ENCODE data around the gene PTPRU. TPM values are rescaled to one million over a fixed set of nuclear protein-coding genes. Genes with fewer than 3 reads are reported as not detected.

The PTPRU gene
- total RNA-seq, 1 donor from 2014 or later: 32.7 TPM

GRCh38 chr1:29330089-29330488 lies 93.8 kb downstream of the PTPRU start:
- intact Hi-C loops (cut with DNase I): no loop called here
- no peak for DNase-seq (ENCODE audit: low spot score in 2 of 2)
- H3K27me3 ChIP-seq: no peaks in the 10 kb centered on the region
- no peak overlapping the region for H3K4me3 ChIP-seq
- no peaks in the 10 kb centered on the region for H3K4me1 ChIP-seq
- no peak for TF ChIP-seq CTCF (IDR thresholded peaks at IDR 0.05)
- H3K27ac ChIP-seq: no peak overlapping the region
- H3K9me3 ChIP-seq: no peaks in the 10 kb centered on the region
- peaks cover 10 to 25% of the 10 kb centered on the region in 2 donors for H3K36me3 ChIP-seq

GRCh38 chr1:29330856-29331255 lies 94.5 kb downstream of the PTPRU start:
- intact Hi-C loops (cut with DNase I): no loop called here
- H3K27ac ChIP-seq: no peak overlapping the region
- H3K4me3 ChIP-seq: no peak overlapping the region
- no peak for DNase-seq (ENCODE audit: low spot score in 2 of 2)
- H3K9me3 ChIP-seq: no peaks in the 10 kb centered on the region
- H3K36me3 ChIP-seq: peaks cover 10 to 17% of the 10 kb centered on the region in 2 donors
- TF ChIP-seq CTCF (IDR thresholded peaks at IDR 0.05): no peak
- H3K4me1 ChIP-seq: no peaks in the 10 kb centered on the region
- no peaks in the 10 kb centered on the region for H3K27me3 ChIP-seq

GRCh38 chr1:29331309-29331708 lies 95.0 kb downstream of the PTPRU start:
- no peaks in the 10 kb centered on the region for H3K27me3 ChIP-seq
- no peak for DNase-seq (ENCODE audit: low spot score in 2 of 2)
- no peak for TF ChIP-seq CTCF (IDR thresholded peaks at IDR 0.05)
- H3K4me1 ChIP-seq: no peaks in the 10 kb centered on the region
- no peak overlapping the region for H3K4me3 ChIP-seq
- intact Hi-C loops (cut with DNase I): no loop called here
- no peak overlapping the region for H3K27ac ChIP-seq
- no peaks in the 10 kb centered on the region for H3K9me3 ChIP-seq
- peaks cover 7 to 14% of the 10 kb centered on the region in 2 donors for H3K36me3 ChIP-seq

GRCh38 chr1:29331729-29332128 lies 95.4 kb downstream of the PTPRU start:
- Histone ChIP-seq H3K36me3 (peaks cover 3 to 9% of the 10 kb centered on the region in 2 donors), H3K4me3 (no peak overlapping the region), H3K27me3 (no peaks in the 10 kb centered on the region), H3K27ac (no peak overlapping the region), H3K9me3 (no peaks in the 10 kb centered on the region), H3K4me1 (no peaks in the 10 kb centered on the region)
- no peak for DNase-seq (ENCODE audit: low spot score in 2 of 2)
- intact Hi-C loops (cut with DNase I): no loop called here
- no peak for TF ChIP-seq CTCF (IDR thresholded peaks at IDR 0.05)

- Histone ChIP-seq H3K27ac (no peak overlapping the region), H3K4me3 (no peak overlapping the region), H3K9me3 (no peaks in the 10 kb centered on the region), H3K4me1 (no peaks in the 10 kb centered on the region), H3K27me3 (no peaks in the 10 kb centered on the region), H3K36me3 (peaks cover 3 to 6% of the 10 kb centered on the region in 2 donors)
- intact Hi-C loops (cut with DNase I): no loop called here
- DNase-seq (ENCODE audit: low spot score in 2 of 2): no peak
- TF ChIP-seq CTCF (IDR thresholded peaks at IDR 0.05): no peak
These were observed 95.9 kb downstream of the PTPRU start for GRCh38 chr1:29332204-29332603.

- Histone ChIP-seq H3K27me3 (no peaks in the 10 kb centered on the region), H3K36me3 (peaks cover 0 to 2% of the 10 kb centered on the region in 2 donors), H3K27ac (no peak overlapping the region), H3K4me1 (no peaks in the 10 kb centered on the region), H3K4me3 (no peak overlapping the region), H3K9me3 (no peaks in the 10 kb centered on the region)
- TF ChIP-seq CTCF (IDR thresholded peaks at IDR 0.05): no peak
- intact Hi-C loops (cut with DNase I): no loop called here
- no peak for DNase-seq (ENCODE audit: low spot score in 2 of 2)
These were observed 96.7 kb downstream of the PTPRU start for GRCh38 chr1:29333008-29333407.
